Fibroblast of skin of left quadriceps (primary cell): Measurements from ENCODE around the gene ERMAP.
"Not testable (repeated sequence)": the region's sequence is repeated elsewhere in the genome, so short reads cannot be mapped to it uniquely, and the experiment has no call there.

Experiments used
- DNase-seq, 2 experiments: peaks; one replicate each; pipeline ENCODE4 v3.0.0-alpha.2; 2013; ENCODE audit warnings: low read depth in 2 of 2

Gene ERMAP

DNA sequence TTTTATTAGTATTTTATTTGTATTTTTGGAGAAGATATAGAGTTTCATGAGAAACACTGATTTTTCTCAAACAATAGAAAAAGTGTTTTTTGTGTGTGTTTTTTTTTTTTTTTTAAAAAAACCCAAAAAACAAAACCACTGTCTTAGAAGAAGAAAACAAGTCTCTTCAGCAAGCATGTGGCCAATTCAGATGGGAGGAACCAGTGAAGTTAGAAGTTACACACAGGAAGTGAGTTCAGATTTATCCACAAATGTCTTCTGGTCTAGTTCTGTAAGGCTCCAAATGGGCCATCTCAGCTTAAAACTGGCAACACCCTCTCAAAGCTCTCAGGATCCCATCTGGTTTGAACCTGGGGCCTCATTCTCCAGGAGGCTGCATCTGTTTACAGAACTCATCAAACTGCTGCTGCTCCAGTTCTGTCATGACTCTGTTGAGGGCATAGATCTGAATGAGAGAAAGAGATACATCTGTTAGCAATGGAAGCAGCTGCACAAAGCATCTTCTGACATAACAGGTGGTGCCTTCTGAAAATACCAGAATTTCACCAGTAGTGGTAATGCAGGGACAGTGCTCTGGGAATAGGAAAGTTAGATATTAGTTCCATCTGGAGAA is 9.8 kb upstream of the ERMAP start:
- DNase-seq, result no peak

DNA sequence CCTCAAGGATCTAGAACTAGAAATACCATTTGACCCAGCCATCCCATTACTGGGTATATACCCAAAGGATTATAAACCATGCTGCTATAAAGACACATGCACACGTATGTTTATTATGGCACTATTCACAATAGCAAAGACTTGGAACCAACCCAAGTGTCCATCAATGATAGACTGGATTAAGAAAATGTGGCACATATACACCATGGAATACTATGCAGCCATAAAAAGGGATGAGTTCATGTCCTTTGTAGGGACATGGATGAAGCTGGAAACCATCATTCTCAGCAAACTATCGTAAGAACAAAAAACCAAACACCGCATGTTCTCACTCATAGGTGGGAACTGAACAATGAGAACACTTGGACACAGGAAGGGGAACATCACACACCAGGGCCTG is 2.1 kb upstream of the ERMAP start:
- not testable (repeated sequence) for DNase-seq

DNA sequence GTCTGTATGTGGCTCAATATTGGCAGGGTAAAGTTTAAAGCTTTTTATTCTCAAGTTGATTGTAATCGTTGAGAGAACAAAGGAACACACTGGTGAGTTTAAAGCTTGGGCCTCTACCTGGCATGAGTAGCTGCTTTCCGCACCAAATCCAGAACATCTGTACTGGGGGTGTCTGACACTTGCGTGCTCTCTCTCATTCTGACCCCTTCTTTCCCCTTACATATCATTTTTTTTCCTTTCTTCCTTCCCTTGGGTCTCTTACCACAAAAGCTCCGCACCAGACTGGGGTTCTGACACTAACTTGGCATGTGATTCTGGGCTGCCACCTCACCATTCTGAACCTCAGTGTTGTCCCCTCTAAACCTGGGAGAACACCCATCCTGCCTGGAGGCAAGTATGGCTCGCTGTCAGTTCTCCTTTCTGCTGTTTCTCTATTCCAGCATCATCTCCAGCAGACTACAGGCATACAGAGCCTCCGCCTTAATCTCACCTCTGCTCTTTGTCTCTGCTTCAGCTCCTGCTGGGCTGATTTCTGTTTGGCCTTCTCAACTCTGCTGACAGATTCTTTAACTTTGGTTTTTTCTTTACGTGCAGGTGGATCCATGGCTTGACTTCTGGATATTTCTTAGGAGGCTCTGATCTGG is 859 bp upstream of the ERMAP start:
- no peak for DNase-seq

DNA sequence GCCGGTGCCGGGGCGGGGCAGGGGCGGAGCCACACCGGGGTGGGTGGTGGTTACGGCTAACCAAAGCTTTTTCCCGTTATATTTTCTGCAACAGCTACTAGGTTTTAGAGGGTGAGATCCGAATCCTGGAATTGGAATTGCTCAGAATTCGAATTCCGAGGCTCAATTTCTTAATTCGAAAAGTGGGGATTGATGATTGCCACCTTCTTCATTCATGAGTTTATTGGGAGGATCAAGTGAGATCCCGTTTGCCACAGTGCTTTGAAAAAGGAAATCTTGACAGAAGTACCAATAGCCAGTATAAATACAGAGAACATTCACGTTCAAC is 482 bp downstream of the ERMAP start:
- no peak for DNase-seq

DNA sequence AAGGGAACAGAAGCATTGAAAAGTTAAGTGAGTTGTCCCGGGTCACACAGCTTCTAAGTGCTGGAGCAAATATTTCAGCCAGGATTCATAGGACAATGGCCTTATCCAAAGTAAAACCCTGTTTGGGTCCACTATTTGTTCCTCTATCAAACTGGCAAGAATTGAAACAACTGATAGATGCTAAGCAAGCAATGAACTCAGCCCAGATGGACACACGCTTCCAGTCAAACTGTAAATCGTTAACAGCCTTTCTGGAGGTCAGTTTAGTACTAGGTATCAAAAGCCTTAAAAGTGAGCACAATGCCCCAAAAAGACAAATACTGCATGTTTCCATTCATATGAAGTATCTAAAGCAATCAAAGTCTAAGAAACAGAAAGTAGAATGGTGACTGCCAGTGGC is 1.1 kb downstream of the ERMAP start:
- DNase-seq, result no peak

DNA sequence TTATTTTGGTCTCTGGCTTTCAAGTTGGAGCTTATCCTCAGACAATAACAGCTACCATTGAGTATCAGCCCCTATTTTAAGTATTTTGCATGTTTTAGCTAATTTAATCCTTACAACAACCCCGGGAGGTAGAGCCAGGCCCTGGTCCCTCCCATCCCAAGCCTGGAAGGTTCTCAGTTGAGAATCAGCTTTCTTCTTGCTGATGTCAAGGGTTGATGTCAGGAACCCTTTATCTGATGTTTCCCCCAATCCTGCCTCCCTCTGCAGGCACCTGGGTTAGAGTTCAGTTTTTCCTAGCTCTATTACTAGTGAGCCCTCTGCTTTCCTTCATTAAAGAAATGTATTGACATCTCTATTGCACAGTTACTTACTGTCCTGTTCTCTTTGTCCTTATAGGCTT is 3.9 kb downstream of the ERMAP start:
- no peak for DNase-seq

DNA sequence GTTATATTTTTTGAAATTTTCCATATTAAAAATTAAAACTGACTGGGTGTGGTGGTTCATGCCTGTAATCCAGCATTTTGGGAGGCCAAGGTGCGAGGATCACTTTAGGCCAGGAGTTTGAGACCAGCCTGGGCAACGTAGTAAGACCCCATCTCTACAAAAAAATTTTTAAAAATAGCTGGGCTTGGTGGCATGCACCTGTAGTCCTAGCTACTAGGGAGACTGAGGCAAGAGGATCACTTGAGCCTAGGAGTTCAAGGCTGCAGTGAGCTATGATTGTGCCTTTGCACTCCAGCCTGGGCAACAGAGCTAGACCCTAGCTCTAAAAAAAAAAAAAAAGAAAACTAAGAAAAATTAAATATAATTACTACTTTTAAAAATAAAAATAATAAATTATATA is 4.8 kb downstream of the ERMAP start:
- DNase-seq, result no peak

DNA sequence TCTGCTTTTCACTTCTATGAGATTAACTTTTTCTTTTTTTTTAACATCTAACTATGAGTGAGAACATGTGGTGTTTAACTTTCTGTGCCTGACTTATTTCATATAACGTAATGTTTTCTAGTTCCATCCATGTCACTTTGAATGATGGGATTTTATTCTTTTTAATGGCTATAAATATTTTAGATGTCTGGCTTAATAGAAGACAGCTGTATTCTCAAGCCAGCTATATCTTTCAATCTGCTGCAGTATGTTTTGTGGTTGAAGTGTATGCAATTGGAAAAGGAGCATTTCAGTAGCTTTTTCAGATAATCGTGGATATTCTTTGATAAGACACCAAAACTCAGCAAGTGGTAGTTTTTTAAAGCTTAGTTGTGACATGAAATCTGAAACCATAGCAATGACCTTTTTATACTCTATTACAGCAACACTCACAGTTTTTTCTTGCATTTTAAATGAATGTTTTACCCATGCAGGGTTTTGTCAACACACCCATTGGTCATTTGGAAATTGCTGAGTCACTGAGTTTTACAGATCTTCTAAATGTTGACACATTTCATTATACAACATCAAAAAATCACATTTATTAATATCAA is 6.0 kb downstream of the ERMAP start:
- DNase-seq, result peak; percentile 82 to 84

DNA sequence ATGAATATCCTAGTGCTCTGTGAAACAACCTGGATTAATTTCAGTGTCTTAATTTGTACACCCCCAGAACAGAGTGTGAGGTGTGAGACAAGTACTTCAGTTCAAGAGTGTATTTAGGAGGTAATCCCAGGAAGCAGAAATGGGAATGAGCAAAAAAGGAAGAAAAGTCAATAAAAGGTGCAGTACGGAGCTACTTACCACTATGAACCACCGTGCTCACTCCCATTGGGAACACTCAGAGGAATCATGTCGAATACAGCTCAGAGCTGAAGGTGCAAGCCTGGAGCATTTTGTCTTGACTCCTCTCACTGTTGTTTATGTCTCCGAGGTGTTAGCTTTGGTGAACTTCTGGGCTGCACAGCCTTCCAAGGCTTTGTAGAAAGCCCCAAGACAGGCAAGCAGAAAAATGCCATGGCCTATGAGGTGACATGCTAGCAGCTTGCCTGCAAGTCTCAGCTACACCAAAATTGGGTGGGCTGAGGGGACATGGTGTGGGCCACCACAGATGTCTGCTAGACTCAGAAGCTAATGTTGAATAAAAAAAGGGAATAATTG is 7.6 kb downstream of the ERMAP start:
- no peak for DNase-seq

DNA sequence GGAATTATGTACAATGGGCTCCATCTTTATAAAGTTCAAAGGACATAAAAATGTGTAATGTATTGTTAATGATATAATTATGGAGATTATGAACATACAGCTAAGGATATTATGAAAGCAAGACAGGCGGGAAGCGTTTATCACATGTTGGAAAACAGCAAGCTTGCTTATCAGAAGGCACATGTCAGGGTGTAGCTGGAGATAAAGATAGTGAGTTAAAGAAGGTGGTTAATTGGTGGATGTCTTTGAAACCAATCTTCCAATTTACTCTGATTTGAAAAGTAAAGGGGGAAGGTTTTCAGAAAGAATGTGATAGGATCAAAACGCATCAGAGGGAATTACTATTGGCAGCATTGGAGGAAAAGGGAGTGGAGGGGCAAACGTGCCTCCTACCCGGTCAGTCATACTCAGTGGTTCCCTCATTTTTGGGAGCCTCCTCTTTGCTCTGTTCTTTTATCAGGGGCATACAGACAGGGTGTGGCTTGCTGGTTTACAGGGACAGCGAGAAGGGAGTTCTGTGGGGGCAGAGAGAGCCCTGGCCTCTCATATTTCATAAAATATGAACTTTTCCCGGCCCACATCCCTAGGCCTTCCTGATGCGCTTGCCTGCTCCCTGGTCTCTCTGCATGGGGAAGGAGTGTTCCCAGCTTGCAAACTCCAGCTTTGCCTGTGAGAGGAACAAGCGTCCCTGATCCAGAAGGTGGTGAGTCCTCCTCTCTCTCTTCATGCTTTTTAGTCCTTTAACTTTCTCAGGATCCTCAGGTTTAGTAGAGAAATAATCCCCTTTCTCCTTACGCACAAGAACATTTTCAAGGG is 8.3 kb downstream of the ERMAP start:
- DNase-seq, result no peak

DNA sequence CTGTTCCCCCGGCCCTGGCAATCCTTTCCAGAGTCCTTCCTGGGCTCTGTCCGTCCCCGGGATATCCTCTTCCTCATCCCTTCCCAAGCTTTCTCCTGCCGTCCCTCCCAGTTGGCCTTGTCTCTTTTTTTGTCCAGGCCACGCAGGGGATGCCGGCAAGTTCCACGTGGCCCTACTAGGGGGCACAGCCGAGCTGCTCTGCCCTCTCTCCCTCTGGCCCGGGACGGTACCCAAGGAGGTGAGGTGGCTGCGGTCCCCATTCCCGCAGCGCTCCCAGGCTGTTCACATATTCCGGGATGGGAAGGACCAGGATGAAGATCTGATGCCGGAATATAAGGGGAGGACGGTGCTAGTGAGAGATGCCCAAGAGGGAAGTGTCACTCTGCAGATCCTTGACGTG is 13.7 kb downstream of the ERMAP start:
- no peak for DNase-seq

DNA sequence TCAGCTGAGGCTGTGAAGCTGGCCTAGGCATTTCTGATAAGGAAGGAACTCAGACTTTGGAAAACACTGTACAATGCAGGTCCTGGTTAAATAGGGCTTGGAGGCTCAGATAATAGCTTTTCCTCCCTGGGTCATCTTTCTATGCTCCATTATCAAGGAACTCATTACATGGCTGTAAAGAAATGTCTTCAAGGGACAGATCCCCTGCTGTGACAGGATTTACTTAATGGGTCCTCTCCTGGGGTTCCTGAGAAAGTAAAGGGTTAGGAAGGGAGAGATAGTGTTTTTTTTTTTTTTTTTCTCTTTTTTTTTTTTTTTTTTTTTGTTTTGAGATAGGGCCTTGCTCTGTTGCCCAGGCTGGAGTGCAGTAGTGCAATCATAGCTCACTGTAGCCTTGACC is 14.4 kb downstream of the ERMAP start:
- no peak for DNase-seq

DNA sequence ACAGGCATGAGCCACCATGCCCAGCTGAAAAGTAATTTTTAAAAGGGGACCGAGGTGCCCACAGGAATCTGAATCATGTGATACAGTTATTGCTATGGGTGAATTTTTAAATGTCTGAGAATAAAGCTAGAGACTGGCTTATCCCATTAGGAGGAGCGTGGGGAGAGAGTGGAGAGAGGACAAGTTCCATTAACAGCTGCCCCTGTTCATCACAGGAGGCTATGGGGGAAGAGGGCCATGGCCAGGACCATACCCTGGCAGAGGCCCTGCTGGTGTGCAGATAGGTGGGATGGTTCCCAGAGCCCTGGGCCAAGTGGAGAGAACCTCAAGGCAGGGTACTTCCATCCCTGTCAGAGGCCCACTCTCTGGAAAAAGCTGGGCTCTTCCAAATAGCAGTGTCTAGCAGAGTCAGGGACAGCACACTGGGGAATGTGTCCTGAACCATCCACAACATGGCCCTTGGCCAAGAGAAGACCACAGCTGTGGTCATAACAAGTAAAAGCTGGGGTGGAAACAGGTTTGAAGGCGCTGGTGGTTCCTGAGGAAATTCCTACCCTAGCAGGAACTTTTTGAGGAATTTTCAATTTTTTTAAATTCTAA is 15.8 kb downstream of the ERMAP start:
- DNase-seq, result no peak

DNA sequence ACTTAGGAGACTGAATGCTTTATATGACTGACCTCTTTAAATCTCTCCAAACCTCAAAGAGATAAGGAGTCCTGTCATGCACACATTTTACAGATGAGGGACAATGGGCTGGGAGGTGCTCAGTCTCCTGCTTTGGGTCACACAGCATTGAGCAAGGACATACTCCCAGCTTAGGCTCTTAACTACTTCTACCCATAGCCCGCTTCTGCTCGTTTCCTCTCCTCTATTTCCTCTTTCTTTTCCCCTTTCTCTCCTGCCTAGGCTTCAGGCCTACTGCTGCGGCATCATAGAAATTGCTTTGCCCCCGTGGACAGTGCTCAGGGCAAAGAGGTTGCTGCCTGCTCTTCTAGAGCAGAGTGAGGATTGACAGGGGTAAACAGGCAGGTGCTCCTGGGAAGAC is 17.1 kb downstream of the ERMAP start:
- no peak for DNase-seq

DNA sequence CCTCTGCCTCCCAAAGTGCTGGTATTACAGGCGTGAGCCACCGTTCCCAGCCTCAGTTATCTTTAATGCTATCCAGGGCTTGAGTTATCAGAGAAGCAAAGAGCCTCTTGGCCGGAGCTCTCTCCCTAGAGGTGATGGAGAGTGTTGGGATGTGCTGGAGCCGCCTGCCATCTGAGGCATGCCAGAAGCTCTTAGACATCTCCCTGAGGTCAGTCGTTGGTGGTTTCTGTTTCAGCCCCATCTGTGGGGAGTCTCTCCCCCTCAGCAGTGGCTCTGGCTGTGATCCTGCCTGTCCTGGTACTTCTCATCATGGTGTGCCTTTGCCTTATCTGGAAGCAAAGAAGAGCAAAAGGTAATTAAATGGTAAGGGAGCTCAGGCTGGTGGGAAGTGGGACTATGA is 17.9 kb downstream of the ERMAP start:
- no peak for DNase-seq

DNA sequence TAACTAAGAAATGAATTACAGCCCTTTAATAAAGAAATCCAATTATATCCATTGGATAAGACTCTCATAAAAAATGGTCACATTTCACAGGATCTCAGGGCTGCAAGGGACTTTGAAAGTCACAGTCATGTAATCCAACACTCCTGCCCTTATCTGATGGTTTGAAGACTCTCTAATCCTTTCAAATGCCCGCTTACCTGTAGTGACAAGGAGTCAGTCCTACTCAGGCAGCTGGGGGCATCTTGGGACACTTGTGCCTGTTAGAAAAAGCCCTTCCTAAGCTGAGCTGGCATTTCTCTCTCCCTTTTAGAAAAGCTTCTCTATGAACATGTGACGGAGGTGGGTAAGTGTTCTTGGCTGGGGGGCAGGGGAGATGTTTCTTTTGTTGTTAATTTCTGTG is 18.5 kb downstream of the ERMAP start:
- DNase-seq, result no peak

DNA sequence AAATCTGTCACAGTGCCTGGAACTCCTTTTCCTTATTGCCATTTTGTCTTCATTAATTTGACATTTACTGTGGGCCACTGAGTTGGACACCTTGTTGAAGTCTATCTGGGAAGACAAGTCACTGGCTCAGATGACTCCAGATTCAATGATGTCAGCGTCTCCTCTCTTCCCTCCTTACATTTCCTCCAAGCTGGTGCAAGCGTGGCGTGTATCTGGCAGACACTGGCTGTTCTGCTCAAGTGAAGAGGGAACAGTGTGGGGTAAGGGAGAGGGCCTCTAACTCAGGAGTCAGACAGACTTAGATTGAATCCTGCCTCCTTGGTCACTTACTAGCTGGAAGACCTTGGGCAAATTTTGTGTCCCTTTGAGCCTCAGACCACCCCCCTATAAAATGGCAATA is 20.8 kb downstream of the ERMAP start:
- DNase-seq, result no peak

DNA sequence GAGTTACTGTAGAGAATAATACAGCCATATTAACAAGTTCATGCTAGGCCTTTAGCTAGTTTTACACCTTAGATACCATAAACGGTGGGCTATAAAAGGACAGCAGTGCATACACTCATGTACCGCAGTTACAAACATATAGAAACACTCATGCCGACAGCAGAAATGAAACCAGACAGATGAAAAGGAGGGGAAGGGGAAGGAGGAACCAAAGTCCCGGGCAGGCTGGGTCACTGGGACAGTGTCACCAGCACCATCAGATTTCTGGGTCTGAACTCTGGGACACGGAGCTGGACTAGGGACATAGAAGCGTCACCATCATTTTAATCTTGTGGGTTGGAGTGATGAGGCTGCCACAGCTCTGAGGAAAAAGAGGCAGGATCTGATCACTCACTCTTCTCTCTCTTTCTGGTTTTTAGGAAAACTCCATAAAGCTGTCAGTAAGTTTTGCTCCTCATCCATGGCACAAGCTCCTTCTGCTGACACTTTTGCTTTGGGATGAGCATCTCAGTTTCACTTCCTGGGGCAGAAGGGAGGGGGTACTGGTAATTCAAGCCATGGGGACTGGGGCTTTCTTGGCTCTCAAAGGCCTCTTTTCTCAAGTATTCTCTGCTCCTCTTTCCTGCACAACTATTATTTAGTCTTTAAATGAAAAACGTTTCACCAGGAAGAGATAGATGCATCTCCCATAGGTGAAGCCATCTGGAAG is 21.7 kb downstream of the ERMAP start:
- DNase-seq, result no peak

DNA sequence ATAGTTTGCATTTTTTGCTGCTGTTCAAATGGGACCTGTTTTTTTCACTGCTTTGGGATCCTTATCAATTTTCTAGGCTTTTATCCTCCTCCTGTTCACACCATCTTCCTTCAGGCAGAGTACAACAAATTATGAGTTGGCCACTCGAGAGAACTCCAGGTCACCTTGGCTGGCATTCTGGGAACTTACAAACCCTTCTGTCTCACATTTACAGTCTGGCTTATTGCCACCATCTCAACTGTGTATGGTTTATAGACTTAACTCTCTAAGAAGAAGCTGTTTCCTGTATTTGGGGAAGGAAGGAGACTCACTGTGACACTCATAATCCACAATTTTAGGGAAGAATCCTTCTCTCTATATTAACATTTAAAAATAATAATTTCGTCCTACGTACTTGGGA is 24.1 kb downstream of the ERMAP start:
- no peak for DNase-seq

DNA sequence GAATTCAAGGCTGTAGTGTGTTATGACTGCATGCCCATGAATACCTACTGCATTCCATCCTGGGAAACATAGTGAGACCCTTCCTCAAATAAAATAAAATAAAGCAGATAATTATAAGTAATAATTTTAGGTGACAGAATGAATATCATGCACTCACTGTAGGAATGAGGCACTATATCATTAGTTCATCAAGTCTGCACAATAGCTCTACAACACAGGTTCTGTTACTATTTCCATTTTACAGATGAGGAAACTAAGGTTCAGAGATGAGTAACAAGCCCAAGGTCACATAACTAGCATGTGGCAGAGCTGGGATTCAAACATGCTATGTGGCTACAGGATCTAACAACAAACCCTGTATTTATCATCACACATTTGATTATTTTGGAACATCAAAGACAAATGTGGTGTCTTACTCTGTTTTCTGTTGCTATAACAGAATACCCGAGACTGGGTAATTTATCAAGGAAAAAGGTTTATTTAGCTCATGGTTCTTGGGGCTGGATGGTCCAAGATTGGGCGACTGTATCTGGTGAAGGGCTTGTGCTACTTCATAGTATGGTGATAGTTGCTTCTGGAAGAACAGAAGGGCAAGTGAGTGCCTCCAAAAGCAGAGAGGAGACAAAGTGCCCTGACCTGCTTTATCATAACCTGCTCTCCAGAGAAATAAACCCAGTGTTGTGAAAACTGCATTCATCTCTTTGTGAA is 24.7 kb downstream of the ERMAP start:
- no peak for DNase-seq

DNA sequence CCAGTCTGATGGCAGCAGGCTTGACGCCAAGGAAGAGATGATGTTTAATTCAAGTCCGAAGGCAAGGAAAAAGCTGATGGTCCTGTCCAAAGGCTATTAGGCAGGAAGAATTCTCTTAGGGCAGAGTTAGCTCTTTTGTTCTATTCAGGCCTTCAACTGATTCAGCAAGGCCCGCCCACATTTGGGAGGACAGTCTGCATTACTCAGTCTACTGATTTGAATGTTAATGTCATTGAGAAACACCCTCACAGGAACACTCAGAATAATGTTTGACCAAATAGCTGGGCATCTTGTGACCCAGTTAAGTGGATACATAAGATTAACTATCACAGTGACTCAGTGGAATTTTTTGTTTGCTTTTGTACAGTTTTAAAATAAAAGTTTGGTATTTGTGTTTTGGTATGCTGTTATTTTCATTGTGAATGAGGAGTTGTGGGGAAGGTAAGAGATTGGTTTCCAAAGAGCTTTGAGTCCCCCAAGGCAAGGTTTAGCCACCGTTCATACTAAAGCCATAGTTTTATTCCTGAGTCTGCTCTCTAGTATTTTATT is 27.7 kb downstream of the ERMAP start:
- DNase-seq, result no peak
